NCI-H345 (cell line): ENCODE measurements around the gene GFOD1.

Experiments
- DNase-seq: peaks from one replicate; lab custom pipeline; 2025; lab: John Stamatoyannopoulos, UW

GFOD1 gene

GRCh38 chr6:13375360-13375878 lies 112.0 kb downstream of the GFOD1 start:
- no peak for DNase-seq

- DNase-seq, result no peak
Measured at GRCh38 chr6:13373919-13374318, 113.5 kb downstream of the GFOD1 start.

- no peak for DNase-seq
Measured at GRCh38 chr6:13373488-13373886, 113.9 kb downstream of the GFOD1 start.

GRCh38 chr6:13372688-13373487 lies 114.5 kb downstream of the GFOD1 start:
- no peak for DNase-seq

GRCh38 chr6:13372076-13372475 lies 115.3 kb downstream of the GFOD1 start:
- no peak for DNase-seq

GRCh38 chr6:13371421-13372072 lies 115.9 kb downstream of the GFOD1 start:
- no peak for DNase-seq

- no peak for DNase-seq
Measured at GRCh38 chr6:13370623-13371022, 116.8 kb downstream of the GFOD1 start.

- no peak for DNase-seq
Measured at GRCh38 chr6:13369591-13369990, 117.8 kb downstream of the GFOD1 start.

GRCh38 chr6:13368731-13369115 lies 118.7 kb downstream of the GFOD1 start:
- no peak for DNase-seq

GRCh38 chr6:13368079-13368730 lies 119.2 kb downstream of the GFOD1 start:
- DNase-seq, result no peak

- no peak for DNase-seq
Measured at GRCh38 chr6:13367396-13367795, 120.0 kb downstream of the GFOD1 start.

GRCh38 chr6:13365320-13365719 lies 122.1 kb downstream of the GFOD1 start:
- DNase-seq, result no peak

GRCh38 chr6:13364842-13365241 lies 122.6 kb downstream of the GFOD1 start:
- DNase-seq, result no peak

- no peak for DNase-seq
Measured at GRCh38 chr6:13362412-13362811, 125.0 kb downstream of the GFOD1 start.

GRCh38 chr6:13360671-13361540 lies 126.5 kb downstream of the GFOD1 start:
- no peak for DNase-seq

GRCh38 chr6:13359287-13359686 lies 128.1 kb downstream of the GFOD1 start:
- DNase-seq, result no peak

- DNase-seq, result no peak
Measured at GRCh38 chr6:13358511-13358910, 128.9 kb downstream of the GFOD1 start.

- no peak for DNase-seq
Measured at GRCh38 chr6:13357551-13358075, 129.8 kb downstream of the GFOD1 start.

- no peak for DNase-seq
Measured at GRCh38 chr6:13355999-13356785, 131.2 kb downstream of the GFOD1 start.

GRCh38 chr6:13355043-13355945 lies 132.1 kb downstream of the GFOD1 start:
- no peak for DNase-seq
